ENCODE results near the gene SPATA19. TPM values are rescaled to one million over a fixed set of nuclear protein-coding genes. Genes with fewer than 3 reads are reported as not detected.

The SPATA19 gene
- total and polyA plus RNA-seq, 4 donors: not detected

DNA sequence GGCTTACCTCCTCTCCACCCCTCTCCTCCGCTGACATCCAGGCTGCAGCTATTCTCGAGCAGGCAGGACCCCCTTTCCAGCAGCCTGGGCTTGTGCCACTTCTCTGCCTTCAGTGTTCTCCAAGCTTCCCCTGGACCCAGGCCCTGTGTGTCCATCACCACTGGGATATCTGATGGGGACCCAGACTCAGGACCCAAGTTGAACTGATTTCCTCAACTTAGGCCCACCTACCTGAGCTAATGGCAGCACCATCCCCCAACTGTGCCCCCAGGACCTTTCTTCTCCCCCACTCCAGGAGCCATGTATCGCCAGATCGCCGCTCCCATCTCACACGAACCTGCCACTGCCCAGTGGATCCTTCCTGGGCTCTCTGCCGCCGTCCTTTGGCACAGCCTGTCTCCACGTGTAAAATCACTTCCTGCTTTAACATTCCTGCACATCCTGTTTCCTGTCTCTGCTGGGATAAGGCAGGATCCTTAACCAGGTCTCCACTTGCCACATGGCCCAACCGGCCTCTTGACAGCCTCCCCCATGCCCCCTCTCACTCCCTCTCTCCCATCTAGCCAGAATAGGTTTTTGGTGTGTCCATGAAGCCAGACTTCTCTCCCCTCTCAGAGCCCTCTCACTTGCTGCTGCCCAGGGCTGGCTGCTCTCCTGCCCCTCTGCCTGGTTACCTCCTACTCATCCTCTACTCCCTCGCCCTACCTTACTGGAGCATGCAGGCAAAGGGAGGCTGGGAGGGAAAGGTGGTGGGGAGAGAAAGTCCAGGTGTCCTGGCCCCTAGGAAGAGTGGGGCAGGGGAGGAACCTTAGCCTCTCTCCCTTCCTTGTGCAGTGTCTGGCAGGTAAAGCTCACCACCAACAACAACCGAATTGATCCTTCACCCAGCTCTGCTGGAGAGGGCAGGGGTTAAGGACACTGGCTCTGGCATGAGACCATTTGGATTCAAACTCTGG lies 9.4 kb downstream of the SPATA19 start (continued):
- no peak for TF ChIP-seq GABPA (IDR thresholded peaks at IDR 0.05 in 1 of 2, conservative IDR thresholded peaks at IDR 0.05 in 1 of 2)
- TF ChIP-seq, protein P1, sequence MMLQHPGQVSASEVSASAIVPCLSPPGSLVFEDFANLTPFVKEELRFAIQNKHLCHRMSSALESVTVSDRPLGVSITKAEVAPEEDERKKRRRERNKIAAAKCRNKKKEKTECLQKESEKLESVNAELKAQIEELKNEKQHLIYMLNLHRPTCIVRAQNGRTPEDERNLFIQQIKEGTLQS (IDR thresholded peaks at IDR 0.05): no peak

DNA sequence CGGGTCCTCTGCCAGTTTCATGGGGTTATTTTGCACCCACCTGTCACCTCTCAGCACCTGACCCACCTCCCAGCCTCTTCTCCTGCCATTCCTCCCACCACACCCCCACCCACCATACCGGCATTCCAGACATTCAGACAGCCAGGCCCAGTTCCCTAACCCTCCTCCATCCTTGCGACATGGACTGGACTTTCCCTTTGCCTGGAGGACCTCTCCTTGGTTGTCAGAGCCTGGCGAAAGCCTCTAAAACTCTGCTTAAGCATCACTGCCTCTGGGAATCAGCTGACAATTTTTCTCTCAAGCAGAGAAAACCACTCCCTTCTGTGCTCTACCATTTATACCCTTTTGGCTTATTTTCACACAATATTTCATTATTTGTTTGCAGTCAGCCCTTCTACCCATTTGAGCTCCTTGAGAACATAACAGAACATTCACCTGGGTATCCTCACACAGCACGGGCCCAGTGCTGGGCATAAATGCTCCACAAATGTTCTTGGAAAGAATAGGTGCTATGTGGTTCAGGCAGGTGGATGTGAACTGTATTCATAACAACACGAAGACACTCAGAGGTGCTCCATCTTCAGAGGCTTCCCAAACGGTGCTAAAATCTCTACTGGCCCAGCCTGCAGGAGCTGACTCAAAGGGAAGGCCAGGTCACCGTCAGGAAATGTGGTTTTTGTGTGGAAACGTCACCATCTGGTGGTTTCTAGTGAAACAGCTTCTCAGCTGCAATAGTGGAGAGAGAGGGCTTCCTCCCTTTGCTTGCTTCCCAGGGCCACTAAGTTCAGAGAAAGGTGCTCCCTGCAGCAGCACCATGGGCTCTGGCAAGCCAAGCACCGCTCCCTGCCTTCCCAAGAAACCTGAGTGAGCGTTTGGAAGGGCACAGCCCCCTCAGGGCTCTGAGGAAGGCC lies 10.4 kb downstream of the SPATA19 start:
- peak; percentile 32 for DNase-seq (ENCODE audit: low spot score)
- no peak overlapping the region for H3K9ac ChIP-seq (ENCODE audit: low read depth in 1 of 2, low read length in 2 of 2)
- no peak overlapping the region for H3K4me3 ChIP-seq (ENCODE audit: low read depth in 1 of 3, low read length in 3 of 3)
- H3K27me3 ChIP-seq (ENCODE audit: control insufficient read depth in 4 of 4, insufficient read depth in 4 of 4, low read length in 3 of 4): no peaks in the 10 kb centered on the region
- WGBS: 38% methylated on average over 11 of the region's 11 CpGs
- peaks cover 0 to 9% (median 4%) of the 10 kb centered on the region in 4 donors for H3K4me1 ChIP-seq (ENCODE audit: control insufficient read depth in 4 of 4, insufficient read depth in 4 of 4, low read length in 3 of 4)
- H3K36me3 ChIP-seq (ENCODE audit: control insufficient read depth in 4 of 4, insufficient read depth in 3 of 4, low read depth in 1 of 4, low read length in 3 of 4): no peaks in the 10 kb centered on the region
- peaks cover 0 to 7% (median 0%) of the 10 kb centered on the region in 4 donors for H3K9me3 ChIP-seq (ENCODE audit: control insufficient read depth in 4 of 4, low read length in 3 of 4)
- H3K27ac ChIP-seq (ENCODE audit: low read depth in 1 of 2, low read length in 2 of 2): no peak overlapping the region
- TF ChIP-seq RAD21 (IDR thresholded peaks at IDR 0.05) (peak; percentile 84 to 91), EGR1 (IDR thresholded peaks at IDR 0.05; ENCODE audit: low read depth in 2 of 2) (no peak)
- TF ChIP-seq, protein P2, sequence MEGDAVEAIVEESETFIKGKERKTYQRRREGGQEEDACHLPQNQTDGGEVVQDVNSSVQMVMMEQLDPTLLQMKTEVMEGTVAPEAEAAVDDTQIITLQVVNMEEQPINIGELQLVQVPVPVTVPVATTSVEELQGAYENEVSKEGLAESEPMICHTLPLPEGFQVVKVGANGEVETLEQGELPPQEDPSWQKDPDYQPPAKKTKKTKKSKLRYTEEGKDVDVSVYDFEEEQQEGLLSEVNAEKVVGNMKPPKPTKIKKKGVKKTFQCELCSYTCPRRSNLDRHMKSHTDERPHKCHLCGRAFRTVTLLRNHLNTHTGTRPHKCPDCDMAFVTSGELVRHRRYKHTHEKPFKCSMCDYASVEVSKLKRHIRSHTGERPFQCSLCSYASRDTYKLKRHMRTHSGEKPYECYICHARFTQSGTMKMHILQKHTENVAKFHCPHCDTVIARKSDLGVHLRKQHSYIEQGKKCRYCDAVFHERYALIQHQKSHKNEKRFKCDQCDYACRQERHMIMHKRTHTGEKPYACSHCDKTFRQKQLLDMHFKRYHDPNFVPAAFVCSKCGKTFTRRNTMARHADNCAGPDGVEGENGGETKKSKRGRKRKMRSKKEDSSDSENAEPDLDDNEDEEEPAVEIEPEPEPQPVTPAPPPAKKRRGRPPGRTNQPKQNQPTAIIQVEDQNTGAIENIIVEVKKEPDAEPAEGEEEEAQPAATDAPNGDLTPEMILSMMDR (IDR thresholded peaks at IDR 0.05; ENCODE audit: low read depth, low read length, missing input control): peak; percentile 85
- TF ChIP-seq, protein P3, sequence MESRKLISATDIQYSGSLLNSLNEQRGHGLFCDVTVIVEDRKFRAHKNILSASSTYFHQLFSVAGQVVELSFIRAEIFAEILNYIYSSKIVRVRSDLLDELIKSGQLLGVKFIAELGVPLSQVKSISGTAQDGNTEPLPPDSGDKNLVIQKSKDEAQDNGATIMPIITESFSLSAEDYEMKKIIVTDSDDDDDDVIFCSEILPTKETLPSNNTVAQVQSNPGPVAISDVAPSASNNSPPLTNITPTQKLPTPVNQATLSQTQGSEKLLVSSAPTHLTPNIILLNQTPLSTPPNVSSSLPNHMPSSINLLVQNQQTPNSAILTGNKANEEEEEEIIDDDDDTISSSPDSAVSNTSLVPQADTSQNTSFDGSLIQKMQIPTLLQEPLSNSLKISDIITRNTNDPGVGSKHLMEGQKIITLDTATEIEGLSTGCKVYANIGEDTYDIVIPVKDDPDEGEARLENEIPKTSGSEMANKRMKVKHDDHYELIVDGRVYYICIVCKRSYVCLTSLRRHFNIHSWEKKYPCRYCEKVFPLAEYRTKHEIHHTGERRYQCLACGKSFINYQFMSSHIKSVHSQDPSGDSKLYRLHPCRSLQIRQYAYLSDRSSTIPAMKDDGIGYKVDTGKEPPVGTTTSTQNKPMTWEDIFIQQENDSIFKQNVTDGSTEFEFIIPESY (IDR thresholded peaks at IDR 0.05): no peak

DNA sequence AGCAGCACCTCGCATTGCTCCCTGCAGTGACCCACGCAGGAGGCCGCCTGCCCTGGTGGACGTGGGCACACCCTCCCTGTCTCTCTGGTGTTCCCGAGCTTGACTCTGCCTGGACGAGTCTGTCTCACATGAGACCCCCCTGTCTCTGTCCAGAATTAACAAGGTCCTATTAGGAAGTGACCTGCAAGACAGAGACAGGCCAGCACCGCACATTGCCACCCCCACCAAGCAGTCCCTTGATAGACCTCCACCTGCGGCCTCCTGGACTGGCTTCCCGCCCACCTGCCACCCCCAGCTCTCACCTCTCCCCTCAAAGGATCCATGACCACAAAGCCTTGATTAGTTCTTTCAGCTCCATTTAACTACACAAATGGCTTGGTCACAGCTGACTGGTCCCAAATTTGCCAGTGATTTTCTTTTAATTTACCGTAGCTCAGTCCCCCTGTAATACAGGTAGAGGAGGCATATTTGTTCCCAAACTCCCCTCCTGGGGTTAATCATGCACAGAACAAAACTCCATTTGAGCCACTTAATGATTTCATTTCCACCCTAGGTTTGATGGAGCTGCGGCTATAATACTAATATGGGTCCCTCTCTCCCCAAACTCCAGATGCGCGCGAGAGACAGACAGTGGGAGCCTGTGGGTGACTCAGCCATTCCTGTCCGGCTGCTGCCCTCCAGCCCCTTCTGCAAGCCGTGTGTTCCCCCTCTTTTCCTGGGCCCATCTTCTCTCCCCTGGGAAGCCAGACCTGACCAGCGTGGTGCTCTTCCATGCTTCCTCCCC lies 11.2 kb downstream of the SPATA19 start:
- no peaks in the 10 kb centered on the region for H3K36me3 ChIP-seq (ENCODE audit: control insufficient read depth in 4 of 4, insufficient read depth in 3 of 4, low read depth in 1 of 4, low read length in 3 of 4)

More for the DNA sequence above, 11.2 kb downstream of the SPATA19 start:
- peaks cover 0 to 9% (median 4%) of the 10 kb centered on the region in 4 donors for H3K4me1 ChIP-seq (ENCODE audit: control insufficient read depth in 4 of 4, insufficient read depth in 4 of 4, low read length in 3 of 4)
- no peak overlapping the region for H3K4me3 ChIP-seq (ENCODE audit: low read depth in 1 of 3, low read length in 3 of 3)
- TF ChIP-seq FOXA2 (IDR thresholded peaks at IDR 0.05): no peak
- TF ChIP-seq RAD21 (IDR thresholded peaks at IDR 0.05): no peak
- TF ChIP-seq, protein P1 (IDR thresholded peaks at IDR 0.05): no peak
- TF ChIP-seq TAF1 (conservative IDR thresholded peaks at IDR 0.05): no peak
- TF ChIP-seq EGR1 (IDR thresholded peaks at IDR 0.05; ENCODE audit: low read depth in 2 of 2): no peak
- TF ChIP-seq, protein P2 (IDR thresholded peaks at IDR 0.05; ENCODE audit: low read depth, low read length, missing input control): no peak
- TF ChIP-seq SP1 (IDR thresholded peaks at IDR 0.05): no peak
- TF ChIP-seq HNF4G (IDR thresholded peaks at IDR 0.05): no peak
- peaks cover 0 to 7% (median 0%) of the 10 kb centered on the region in 4 donors for H3K9me3 ChIP-seq (ENCODE audit: control insufficient read depth in 4 of 4, low read length in 3 of 4)
- H3K27ac ChIP-seq (ENCODE audit: low read depth in 1 of 2, low read length in 2 of 2): no peak overlapping the region
- H3K9ac ChIP-seq (ENCODE audit: low read depth in 1 of 2, low read length in 2 of 2): no peak overlapping the region
- H3K27me3 ChIP-seq (ENCODE audit: control insufficient read depth in 4 of 4, insufficient read depth in 4 of 4, low read length in 3 of 4): no peaks in the 10 kb centered on the region
- 91% methylated on average over 17 of the region's 17 CpGs for WGBS
- DNase-seq (ENCODE audit: low spot score): peak; percentile 31

All from liver (tissue), 9 donors.